NCI-H2107 treated with DMSO at 0.1 percent for 48 hours (cell line): ENCODE data around the gene TLR5.
"Not testable (repeated sequence)": the region's sequence is repeated elsewhere in the genome, so short reads cannot be mapped to it uniquely, and the experiment has no call there.

Source experiments
- DNase-seq: peaks from one replicate; lab custom pipeline; 2025; ENCODE audit not compliant: unreplicated experiment; lab: John Stamatoyannopoulos, UW

The TLR5 gene, protein sequence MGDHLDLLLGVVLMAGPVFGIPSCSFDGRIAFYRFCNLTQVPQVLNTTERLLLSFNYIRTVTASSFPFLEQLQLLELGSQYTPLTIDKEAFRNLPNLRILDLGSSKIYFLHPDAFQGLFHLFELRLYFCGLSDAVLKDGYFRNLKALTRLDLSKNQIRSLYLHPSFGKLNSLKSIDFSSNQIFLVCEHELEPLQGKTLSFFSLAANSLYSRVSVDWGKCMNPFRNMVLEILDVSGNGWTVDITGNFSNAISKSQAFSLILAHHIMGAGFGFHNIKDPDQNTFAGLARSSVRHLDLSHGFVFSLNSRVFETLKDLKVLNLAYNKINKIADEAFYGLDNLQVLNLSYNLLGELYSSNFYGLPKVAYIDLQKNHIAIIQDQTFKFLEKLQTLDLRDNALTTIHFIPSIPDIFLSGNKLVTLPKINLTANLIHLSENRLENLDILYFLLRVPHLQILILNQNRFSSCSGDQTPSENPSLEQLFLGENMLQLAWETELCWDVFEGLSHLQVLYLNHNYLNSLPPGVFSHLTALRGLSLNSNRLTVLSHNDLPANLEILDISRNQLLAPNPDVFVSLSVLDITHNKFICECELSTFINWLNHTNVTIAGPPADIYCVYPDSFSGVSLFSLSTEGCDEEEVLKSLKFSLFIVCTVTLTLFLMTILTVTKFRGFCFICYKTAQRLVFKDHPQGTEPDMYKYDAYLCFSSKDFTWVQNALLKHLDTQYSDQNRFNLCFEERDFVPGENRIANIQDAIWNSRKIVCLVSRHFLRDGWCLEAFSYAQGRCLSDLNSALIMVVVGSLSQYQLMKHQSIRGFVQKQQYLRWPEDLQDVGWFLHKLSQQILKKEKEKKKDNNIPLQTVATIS

DNA sequence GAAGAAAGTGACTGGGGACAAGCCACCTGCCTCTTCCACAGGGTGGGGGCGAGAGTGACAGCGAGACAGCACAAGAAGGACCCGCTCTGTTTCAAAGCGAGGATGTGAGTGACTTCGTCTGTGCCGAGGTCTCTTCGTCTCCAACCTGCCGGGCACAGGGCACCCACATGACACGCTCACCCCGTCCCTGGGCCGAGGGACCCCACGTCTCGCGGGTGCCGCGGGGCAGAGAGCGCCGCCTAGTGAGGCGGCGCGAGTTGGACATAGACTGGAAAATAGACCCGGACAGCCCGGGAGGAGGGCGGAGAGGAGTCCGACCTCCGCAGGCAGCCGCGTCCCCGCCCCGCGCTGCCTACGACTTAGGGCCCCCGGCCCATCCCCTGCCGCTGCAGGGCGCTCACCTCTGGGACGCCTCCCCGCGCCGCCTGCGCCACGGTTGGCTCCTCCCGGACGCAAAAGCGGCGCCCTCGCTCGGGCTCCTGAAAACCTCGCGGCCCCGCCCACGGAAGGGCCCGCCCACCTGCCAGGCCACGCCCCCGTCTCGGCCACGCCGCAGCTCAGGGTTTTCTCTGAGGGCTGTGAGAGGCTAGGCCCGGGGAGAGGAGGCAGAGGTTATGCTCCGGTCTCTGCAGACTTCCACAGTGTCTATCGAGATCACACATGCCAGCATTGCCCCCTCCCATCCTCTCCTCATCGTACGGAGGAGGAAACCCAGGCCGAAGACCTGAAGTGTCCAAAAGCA is at the start of gene TLR5:
Gene TLR5, minus strand, starts transcription at position 454 of the 742 bp plus-strand sequence. CDS start 30,217 bp downstream, outside the sequence.
- peak; percentile 54 for DNase-seq

DNA sequence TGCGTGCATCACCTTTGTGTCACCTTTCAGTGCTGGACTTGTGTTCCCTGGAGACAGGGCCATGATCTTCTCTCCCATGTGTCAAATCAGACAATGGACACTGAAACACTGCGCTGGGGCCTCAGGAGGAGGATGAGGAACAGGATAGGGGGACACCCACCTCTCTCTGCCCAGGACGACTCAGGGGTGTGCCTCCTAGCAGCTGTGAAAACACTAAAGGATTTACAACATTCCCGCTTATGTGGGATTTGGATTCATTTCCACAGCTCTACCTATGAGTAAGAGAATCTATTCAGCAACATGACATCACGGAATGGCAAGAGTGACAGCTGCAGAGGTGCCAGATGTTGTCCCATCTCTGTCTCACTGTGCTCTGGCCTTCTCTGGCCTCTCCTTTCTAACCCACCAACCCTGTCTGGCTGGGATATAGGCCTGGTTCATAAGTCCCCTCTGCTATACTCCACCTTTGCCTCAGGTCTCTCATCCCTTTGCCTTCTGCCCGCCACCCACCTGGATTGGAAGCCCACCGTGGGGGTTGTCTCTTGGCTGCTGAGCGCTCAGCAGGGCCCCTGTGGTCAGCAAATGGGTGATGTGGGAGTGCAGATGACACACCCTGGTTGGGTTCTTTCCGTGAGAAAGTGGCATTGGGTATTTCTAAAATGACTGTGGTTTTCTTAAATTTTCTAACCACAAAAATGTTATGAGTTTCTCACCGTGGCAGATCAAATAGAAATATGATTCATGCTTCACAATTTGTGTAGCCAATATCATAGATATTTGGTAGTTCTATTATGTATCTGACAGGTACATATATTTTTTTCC is 47.1 kb upstream of the TLR5 start:
- DNase-seq = no peak

DNA sequence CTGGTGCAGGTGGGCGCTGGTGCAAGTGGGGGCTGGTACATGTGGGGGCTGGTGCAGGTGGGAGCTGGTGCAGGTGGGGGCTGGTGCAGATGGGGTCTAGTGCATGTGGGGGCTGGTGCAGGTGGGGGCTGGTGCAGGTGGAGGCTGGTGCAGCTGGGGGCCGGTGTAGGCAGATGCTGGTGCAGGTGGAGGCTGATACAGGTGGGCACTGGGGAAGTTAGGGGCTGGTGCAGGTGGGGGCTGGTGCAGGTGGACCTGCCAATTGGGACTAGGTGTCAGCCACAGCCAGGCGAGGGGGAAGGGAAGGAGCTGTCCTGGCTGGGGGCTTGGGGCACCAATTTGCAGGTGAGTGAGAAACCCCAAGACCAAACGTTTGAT is 46.5 kb upstream of the TLR5 start:
- no peak for DNase-seq

DNA sequence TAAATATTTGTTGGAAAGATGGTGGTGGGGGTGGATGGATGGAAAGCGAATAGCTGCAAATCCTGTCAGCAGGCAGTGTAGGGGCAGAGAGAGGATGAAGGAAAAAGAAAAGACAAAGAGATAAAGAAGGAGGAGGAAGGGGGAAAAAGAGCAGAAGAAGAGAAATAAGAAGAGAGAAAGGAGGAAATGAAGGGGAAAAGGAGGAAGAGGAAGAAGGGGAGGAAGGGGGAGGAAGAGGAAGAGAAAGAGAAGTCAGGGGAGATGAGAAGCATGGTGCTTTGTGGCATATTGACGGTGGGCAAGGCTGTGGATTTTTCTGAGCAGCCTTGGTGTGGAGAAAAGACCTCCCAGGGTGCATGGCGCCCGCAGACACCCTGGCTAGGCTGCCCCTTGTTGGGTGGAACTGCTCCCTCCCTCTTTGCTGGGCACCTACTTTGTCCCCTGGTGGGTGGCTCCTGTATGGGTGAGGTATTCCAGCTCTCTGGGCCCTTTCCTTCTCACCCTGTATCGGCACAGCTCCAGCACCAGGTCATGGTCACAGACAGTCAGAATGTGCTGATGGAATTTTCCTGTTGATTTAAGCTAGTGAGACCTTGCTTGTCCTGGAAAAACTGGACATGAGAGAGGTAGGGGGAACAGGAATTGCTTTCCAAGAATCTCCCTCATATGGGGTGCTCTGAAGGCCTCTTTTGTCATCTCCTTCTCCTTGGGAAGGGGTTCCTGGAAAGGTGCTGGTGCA is 45.7 kb upstream of the TLR5 start:
- no peak for DNase-seq

DNA sequence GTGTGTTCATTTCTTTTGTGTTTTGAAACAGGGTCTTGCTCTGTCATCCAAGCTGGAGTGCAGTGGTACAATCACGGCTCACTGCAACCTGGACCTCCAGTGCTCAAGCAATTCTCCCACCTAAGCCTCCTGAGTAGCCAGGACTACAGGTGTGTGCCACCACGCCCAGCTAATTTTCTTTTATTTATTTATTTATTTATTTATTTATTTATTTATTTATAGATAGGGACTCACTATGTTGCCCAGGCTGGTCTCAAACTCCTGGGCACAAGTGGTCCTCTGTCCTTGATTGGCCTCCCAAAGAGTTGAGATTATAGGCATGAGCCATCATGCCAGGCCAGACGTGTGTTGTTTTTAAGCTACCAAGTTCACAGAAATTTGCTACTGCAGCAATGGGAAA is 43.8 kb upstream of the TLR5 start:
- no peak for DNase-seq

DNA sequence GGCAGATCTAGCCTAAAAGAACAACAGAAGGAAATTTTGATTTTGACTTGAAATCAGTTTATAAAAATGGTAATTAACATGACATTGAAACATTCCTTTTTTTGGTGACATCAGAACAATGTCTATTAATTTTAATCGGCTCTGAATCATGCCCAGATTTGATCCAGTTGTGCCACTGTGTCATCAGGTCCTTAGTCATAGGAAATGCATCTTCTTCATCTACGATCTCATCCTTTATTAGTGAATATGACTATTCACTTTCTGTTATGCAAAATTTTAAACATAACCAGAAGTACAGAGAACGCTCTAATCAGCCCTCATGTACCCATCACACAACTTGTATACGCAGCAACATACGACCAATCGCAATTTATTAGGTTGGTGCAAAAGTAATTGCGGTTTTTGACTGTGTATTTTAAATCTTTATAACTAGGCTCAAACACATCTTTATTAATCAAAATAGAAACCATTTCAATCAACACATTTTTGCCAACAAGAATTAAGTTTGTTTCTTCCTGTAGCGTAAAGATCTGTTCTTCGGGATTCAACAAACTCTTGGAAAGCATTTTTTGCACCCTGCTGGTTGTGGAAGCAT is 40.3 kb upstream of the TLR5 start:
- DNase-seq = no peak

DNA sequence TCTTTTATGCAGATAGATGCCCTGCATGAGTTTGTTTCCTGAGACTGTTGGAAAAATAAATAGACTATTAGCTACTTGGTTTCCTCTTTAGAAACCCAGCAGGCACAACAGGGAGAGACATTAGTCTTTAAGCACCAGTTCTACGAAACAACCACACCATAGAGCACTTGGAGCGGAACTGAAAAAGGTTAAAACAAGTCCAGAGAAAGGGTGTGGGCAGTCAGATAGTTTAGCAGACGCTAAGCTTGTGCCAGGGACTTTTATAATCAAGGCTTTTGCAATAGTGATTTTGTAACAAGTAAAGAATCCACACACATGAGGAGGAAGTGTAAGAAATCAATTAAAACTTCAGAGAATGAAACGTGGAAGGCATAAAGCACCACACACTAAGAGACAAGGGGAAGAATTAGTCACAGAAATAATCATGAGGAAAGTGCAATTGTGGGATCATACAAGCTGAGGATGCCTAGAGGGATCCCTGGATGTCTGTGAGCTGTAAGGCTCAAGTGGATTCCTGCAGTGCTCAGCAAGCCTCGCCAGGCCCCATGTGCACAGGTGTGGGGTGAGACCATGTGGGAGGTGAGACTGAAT is 37.8 kb upstream of the TLR5 start:
- DNase-seq = no peak

DNA sequence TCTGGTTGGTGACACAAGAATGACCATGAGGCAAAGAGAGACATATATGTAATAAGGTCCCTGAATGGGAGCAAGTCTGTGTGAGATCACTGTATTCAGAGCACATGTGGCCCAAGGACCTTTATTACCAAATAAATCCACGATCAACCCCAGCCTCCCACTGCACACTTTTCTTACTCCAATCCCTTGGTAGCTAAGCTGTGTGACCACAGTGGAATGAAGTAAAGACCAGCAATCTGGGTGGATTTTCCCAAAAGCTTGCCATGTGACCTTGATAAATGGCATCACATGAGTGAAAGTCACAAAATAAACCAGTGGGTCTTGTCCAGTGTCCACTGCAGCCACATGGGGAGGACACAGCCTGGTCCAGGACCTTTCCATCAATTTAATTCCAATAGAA is 36.7 kb upstream of the TLR5 start:
- DNase-seq = no peak

DNA sequence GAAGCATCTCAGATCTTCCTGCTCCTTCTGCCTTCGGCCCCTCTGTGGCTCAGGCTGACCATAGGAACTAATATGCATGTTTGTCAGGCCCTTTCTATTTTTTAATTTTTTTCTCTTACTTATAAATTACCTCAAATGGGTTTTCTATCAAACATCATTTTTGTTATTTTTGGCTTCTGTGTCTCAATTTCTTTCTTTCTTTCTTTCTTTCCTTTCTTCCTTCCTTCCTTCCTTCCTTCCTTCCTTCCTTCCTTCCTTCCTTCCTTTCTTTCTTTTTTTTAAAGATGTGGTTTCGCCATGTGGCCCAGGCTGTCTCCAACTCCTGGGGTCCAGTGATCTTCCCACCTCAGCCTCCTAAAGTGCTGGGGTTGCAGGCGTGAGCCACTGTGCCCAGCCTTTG is 36.2 kb upstream of the TLR5 start:
- DNase-seq = no peak

DNA sequence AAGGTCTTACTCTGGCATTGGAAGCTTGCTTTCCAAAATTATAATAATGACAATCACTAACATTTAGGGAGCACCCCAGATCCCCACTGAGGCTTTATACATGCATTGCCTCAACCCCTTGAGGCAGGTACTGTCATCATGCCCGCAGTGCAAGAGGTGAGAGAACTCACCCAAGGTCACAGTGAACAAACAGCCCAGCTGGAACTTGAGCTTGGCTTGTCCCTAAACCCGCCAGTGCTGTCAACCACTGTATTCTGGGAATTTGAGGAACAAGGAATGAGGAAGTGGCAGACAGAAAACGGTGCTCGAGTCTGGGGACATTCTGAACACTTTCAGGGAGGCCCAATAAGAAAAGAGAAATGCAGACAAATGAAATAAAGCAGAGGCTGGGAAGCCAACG is 34.6 kb upstream of the TLR5 start:
- no peak for DNase-seq

DNA sequence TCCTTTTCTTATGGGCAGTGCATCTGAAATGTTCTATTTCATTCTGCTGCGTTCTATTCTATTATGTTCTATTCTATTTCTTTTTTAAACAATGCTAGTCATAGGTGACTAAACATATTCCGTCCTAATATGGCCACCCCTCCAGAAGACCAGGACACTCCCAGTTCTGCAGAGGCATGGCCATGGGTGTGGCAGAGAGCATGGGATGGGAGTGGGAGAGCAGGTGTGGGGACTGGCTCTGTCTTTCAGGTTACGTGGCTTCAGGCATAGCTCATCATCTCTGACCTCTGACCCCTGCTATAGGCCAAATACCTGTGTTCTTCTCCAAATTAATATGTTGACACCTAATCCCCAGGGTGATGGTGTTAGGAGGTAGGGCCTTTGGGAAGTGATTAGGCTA is 33.4 kb upstream of the TLR5 start:
- no peak for DNase-seq

DNA sequence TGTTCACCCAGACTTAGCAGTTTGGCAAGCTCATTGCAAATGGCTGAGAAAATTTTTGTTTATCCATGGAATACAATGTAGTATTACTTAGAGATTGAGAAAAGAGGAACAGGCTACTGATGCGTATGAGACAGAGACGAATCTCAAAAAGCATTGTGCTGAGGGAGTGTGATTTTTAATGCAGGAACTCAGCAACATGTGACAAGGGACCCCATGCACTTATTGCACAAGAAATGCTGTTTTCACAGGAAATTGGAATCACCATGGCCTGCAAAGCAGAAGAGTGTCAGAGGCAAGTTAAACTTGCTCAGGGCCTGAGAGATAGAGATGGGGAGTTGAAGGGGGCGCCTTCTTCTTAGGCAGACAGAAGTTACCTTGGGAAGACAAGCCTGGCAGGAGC is 32.6 kb upstream of the TLR5 start:
- DNase-seq = no peak

DNA sequence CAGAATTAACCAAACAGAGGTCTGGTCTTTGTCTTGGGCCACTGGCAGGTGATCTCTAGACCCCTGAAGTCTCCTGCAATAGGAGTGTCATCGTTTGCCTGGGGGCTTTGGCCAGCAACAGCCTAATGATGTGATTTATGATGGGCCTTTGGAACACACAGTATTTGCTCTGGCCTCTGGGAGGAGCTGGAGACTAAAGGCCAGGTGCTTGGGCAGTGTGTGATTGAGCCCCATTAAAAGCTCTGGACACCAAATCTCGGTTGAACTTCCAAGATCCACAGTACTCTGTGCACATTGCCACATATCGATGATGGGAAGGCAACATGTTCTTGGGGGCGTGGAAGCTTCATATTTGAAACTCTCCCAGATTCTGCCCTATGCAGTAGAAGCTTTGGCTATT is 32.0 kb upstream of the TLR5 start:
- no peak for DNase-seq

DNA sequence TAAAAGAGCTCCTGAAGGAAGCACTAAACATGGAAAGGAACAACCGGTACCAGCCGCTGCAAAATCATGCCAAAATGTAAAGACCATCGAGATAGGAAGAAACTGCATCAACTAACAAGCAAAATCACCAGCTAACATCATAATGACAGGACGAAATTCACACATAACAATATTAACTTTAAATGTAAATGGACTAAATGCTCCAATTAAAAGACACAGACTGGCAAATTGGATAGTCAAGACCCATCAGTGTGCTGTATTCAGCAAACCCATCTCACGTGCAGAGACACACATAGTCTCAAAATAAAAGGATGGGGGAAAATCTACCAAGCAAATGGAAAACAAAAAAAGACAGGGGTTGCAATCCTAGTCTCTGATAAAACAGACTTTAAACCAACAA is 26.4 kb upstream of the TLR5 start:
- not testable (repeated sequence) for DNase-seq

DNA sequence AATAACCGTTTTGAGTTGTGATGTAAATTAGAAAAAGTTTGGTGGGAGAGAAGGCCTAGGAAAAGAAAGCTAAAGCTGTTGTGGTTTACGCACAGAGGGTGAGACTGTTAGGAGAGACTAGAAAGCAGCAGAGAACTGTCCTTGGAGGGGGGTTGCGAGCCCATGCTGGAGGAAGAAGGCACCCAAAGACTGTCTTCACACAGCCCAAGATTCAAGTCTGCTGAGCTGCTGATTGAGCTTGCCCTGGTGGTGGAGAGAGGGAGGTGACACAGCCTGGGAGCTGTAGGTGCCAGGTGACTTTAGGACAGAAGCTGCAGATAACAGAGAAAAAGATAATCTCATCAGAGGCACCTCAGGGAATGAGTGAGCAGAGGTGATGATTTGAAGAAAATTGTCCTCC is 18.3 kb upstream of the TLR5 start:
- DNase-seq = no peak

DNA sequence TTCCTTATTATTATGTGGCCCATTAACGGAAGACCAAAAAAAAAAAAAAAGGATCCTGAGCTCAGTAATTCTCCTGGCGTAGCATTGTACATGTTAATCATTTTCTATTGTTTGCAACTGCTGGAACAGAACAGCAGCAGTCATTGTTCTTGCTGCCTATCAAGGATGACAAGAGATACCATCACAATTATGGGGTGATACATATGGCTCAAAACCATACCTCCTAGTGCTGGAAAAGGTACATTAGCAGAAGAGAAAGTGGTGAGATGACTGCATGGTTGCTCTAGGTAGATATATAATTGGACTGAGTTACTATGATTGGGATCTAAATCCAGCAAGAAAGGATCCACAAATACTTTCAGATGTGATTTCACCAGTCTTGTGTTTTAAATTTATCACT is 13.3 kb upstream of the TLR5 start:
- DNase-seq = no peak

DNA sequence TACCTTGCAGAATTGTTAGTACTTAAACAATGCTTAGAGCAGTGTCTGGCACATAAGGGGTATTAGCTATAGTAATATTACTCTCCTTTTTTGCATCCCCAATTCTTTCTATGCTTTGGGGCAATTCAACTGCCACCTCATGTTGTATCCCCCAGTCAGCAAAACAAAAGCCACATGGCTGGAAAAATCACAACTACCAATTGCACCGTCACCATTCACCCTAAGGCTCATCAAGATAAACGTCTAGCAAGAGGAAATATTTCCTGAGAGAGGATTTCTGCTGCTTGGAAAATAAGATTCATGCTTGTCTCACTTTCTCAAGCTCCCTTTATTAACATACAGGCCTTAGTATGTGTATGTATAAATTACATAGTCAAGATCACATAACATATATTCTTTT is 12.1 kb upstream of the TLR5 start:
- DNase-seq = no peak

DNA sequence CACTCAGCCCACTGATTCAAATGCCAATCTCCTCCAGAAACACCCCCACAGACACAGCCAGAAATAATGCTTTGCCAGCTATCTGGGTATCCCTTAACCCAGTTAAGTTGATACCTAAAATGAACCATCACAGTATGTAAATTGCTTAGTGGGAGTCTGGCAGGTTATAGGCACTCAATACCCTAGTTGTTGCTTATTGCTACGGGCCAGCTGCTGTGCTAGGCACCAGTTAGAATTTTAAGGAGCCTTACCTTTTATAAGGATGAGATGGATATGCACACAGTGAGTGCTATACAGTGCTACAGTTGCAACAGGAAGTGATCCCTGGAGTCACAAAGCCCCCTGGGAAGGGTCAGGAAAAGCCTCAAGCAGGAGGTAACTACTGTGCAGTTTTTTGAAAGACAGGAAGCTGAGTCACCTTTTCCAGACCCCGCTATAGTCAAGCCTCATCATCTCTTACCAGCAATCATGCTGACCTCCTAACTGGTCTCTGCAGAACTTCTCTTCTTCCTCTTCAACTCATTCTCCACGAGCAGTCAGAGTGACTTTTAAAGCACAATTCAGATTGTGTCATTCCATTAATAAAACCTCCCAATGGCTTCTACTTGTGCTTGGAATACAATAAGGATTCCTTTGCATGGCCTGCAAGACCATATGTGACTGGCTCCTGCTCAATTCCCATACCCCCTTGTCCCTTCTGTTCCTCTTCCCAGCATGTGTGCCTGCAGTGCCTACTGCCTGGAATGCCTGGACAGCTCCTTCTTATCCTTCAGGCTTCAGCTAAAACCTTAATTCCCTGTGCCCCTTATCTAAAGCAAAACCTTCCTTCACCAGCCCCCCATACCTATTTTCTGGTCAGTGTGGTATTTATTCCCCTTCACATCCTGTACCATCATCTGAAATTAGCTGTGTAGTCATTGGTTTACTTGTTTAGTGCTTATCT is 10.4 kb upstream of the TLR5 start:
- no peak for DNase-seq
